HCT116 (cell line): ENCODE results near the gene PCNT. TPM values are rescaled to one million over a fixed set of nuclear protein-coding genes. Genes with fewer than 3 reads are reported as not detected.

Source experiments
- CBX3 ChIP-seq: IDR thresholded peaks from 2 replicates; pipeline ENCODE4 v1.6.1; 2012; ENCODE audit warnings: low read depth
- CEBPB ChIP-seq: IDR thresholded peaks from 2 replicates; pipeline ENCODE4 v1.6.1; 2012; ENCODE audit warnings: low read depth
- CTCF ChIP-seq, 3 experiments: fragments of 200-600 bp in 1 of 3; sonication (generic) in 1 of 3; IDR thresholded peaks in 2 of 3; conservative IDR thresholded peaks in 1 of 3; 2 replicates each; pipeline ENCODE4 v1.5.1; 2012 to 2017; ENCODE audit warnings: low read depth in 2 of 3, low read length in 2 of 3, antibody characterized with exemption in 1 of 3, borderline replicate concordance in 1 of 3, control low read depth in 1 of 3, mild to moderate bottlenecking in 1 of 3, mixed read lengths in 1 of 3, mixed run types in 1 of 3, moderate library complexity in 1 of 3; ENCODE audit not compliant: insufficient read depth in 1 of 3
- EGR1 ChIP-seq: IDR thresholded peaks from 2 replicates; pipeline ENCODE4 v1.6.1; 2012; ENCODE audit warnings: low read depth
- ELF1 ChIP-seq: IDR thresholded peaks from 2 replicates; pipeline ENCODE4 v1.6.1; 2012; ENCODE audit warnings: low read depth, borderline replicate concordance
- EZH2 ChIP-seq: fragments of 200-600 bp; sonication (generic); IDR thresholded peaks from 2 replicates; pipeline ENCODE4 v1.6.1; 2017; ENCODE audit warnings: antibody characterized with exemption, mixed run types
- JUND ChIP-seq: IDR thresholded peaks from 2 replicates; pipeline ENCODE4 v1.6.1; 2012
- POLR2AphosphoS5 ChIP-seq: IDR thresholded peaks from 2 replicates; pipeline ENCODE4 v1.6.1; 2011; ENCODE audit warnings: mild to moderate bottlenecking, low read depth, low read length, moderate library complexity
- RAD21 ChIP-seq: IDR thresholded peaks from 2 replicates; pipeline ENCODE4 v1.6.1; 2012; ENCODE audit warnings: low read depth, mild to moderate bottlenecking
- SIN3A ChIP-seq: IDR thresholded peaks from 2 replicates; pipeline ENCODE4 v1.6.1; 2012; ENCODE audit warnings: low read depth
- SRF ChIP-seq: IDR thresholded peaks from 2 replicates; pipeline ENCODE4 v1.6.1; 2012; ENCODE audit warnings: low read depth
- ZNF274 ChIP-seq: fragments of 200-500 bp; sonication (Bioruptor generic); IDR thresholded peaks from 2 replicates; pipeline ENCODE4 v1.6.1; 2014; ENCODE audit warnings: mild to moderate bottlenecking, low read depth, low read length, inconsistent platforms
- total RNA-seq: library from RNA; stranded (reverse); gene quantifications from one replicate; pipeline ENCODE4 v1.2.1, GENCODE V29; 2021; ENCODE audit not compliant: unreplicated experiment
- TF ChIP-seq, protein P1 (sequence below): IDR thresholded peaks from 2 replicates; pipeline ENCODE4 v1.6.1; 2012
- TF ChIP-seq, protein P2 (sequence below): IDR thresholded peaks from 2 replicates; pipeline ENCODE4 v1.6.1; 2012

Gene PCNT
- total RNA-seq, 1 experiment from 2014 or later: 43.6 TPM

DNA sequence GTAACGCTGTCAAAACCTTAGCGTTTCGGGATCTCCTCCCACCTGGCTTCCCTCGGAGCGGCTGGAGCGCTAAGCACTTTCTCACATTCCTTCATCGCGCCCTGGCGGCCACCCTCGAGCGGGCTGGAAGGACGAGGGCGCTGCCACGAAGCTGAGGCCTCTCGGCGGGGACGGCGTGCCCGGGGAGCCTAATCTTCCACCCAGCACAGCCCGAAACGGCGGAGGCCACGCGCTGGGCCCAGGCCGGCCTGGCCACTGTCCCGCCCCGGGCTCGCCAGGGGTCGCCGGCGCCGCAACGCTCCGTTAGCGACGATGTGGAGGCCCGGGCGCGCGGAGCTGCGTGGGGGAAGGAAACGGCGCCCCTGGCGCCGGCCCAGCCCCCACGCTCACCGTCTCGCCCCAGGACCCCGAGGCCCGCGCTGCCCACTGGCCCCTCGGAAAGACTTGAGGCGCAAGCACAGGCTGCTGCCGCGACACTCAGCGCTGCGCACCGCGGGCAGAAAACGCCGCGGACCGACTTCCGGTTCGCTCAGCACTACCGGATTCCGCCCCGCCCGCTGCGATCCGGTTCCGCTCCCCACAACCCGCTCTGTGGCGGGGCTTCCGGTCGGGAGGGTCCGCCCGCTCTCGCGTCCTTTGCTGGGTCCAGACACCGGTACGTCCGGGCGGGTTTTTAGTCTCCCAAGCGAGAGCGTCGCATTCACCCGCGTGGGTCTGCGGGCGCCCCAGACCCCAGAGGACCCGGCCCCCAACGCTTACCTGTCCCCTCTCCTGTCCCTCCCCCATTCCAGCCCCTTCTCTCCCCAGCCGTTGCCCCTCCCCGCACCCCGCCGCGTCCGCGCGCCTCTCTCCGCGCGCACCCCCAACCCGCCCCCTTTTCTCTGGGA, 38.0 kb upstream of the PCNT start, which contains the start of gene YBEY (continued):
- peak; percentile 27; the same call in 1 of the 2 replicates for TF ChIP-seq SRF
- peak; percentile 91 for TF ChIP-seq POLR2AphosphoS5
- peak; percentile 45; the same call in 1 of the 2 replicates for TF ChIP-seq CBX3
- TF ChIP-seq EGR1: no peak
- TF ChIP-seq ZNF274: no peak
- no peak for TF ChIP-seq JUND
- TF ChIP-seq CEBPB: no peak
- TF ChIP-seq EZH2: no peak
- peak in 2 of 3 experiments; percentile 24 to 34; a peak in 2 of 6 replicates for TF ChIP-seq CTCF (IDR thresholded peaks at IDR 0.05 in 2 of 3, conservative IDR thresholded peaks at IDR 0.05 in 1 of 3; ENCODE audit: borderline replicate concordance in 1 of 3, insufficient read depth in 1 of 3, low read depth in 2 of 3, low read length in 2 of 3)
- TF ChIP-seq, protein P1, sequence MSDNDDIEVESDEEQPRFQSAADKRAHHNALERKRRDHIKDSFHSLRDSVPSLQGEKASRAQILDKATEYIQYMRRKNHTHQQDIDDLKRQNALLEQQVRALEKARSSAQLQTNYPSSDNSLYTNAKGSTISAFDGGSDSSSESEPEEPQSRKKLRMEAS: peak; percentile 72
- TF ChIP-seq ELF1: peak; percentile 82
- peak; percentile 26 for TF ChIP-seq RAD21
- TF ChIP-seq SIN3A: peak; percentile 79
- TF ChIP-seq, protein P2, sequence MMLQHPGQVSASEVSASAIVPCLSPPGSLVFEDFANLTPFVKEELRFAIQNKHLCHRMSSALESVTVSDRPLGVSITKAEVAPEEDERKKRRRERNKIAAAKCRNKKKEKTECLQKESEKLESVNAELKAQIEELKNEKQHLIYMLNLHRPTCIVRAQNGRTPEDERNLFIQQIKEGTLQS: no peak
